GM18867 (cell line): ENCODE data around the gene GPANK1.

Experiments used
- ATAC-seq: cut with Tn5 transposase; IDR thresholded peaks from one replicate; pipeline ENCODE4 v1.9.1; 2021; ENCODE audit warnings: mild to moderate bottlenecking, moderate library complexity; ENCODE audit not compliant: unreplicated experiment

GPANK1 gene

GRCh38 chr6:31691564-31692108 lies 26.8 kb upstream of the GPANK1 start:
- ATAC-seq, result no peak

DNA sequence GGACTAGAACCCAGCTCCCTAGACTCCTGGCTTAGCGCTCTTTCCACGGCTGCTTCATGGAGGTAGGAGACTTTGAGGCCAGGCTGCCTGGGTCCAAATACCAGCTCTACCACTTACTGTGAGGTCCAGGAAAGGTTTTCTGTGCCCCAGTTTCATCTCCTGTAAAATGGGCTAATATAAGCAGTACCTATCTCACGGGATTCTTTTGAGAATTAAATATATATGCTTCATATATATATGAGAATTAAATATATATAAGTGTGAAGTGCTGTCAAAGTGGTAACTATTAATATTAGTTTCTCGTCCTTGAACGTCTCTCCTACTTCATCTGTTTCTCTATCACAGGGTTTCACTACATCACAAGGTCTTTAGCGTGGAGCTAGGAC lies 26.3 kb upstream of the GPANK1 start:
- ATAC-seq, result no peak

DNA sequence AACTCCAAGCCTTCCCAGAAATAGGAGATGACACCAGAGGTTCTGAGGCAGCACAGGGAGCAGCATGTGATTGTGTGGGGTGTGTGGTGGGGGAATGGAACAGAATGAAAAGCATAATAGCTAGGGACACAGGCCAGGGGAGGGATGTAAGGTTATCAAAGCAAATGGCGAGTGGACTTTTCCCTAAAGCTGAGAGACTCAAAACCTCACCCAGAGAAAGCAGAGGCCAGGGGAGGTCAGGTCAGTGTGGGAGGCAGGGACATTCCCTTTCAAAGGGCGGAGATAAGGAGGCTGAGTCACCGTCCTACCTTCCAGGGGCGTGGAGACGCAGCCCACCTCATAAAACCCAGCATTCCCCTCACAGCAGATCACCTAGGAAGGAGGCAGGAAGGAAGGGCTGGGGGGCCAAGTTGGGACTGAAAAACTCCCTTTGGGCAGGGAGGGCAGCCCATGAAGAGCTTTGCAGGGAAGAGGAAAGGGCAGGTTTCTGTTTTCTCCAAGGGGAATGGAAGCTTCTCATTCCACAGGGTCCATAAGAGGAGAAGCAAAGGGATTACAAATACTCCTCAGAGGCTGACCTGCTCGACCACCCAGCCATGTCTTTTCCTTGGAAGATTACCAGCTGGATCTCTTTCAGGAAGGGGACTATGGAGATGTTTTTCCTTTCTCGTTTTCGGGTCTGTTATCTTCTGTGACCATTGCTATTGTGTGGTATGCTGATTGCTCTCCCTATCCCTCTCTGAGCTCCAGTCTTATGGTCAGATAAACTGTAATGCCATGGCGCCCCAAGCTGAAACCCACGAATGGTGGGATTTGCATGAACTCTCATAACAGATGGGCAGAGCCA lies 25.7 kb upstream of the GPANK1 start:
- ATAC-seq, result no peak

GRCh38 chr6:31689249-31690110 lies 24.7 kb upstream of the GPANK1 start:
- ATAC-seq, result no peak

DNA sequence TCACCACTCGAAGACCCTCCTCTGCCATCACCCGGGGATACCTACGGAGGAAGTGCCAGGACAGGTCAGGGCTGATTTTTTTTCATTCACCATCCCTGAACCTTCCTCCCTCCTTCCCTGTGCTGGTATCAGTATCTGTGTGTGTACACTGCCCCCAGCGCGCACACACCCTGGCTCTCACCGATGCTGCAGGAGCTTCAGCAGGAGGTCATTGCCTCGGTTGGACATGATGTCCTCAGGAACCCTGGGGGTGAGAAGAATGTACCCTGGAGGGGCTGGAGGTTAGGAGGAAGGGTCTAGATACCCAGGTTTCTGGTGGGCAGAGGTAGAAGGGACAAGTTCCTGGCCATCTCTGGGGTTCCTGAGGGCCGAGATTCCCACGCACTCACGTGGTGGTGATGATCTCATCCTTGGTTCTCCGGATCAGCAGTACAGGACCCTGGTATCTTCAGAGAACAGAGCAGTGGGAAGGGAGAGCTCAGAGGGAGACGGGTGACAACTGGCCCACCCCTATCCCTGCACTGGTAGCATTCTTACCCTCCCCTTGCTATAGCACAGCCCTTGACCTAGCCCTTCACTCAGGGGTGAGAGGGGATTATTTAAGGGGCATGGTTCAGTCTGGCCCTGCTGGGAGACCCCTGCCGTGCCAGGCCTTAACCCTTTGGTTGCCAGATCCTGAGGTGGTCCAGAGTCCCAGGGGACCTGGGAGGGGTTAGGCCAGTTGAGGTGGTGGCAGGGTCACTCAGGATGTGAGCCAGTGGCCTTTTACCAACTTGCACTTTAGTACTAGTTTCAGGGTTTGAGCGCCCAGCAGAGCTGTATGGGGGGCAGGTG lies 23.3 kb upstream of the GPANK1 start:
- no peak for ATAC-seq

DNA sequence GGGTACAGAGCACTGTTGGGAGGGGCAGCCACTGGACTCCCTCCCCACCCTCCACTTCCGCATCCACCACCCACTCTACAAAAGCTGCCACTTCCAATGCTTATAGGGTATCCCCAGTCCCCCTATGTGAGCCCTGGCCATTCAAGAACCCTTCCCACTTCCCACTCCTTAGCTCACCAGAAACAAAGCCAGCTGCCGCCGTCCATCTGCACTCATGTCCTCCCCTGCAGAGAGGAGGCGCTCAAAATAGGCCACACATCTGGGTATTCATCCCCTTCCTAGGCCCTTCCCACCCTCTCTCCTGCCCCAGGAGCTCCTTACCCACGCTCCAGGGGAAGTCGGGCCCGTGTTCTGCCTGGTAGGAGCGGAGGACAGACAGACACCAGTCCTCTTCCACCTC lies 22.5 kb upstream of the GPANK1 start:
- ATAC-seq, result no peak

- no peak for ATAC-seq
These were observed 21.7 kb upstream of the GPANK1 start for GRCh38 chr6:31686483-31686882.

- no peak for ATAC-seq
These were observed 18.8 kb upstream of the GPANK1 start for GRCh38 chr6:31683591-31683990.

- ATAC-seq, result no peak
These were observed 16.4 kb upstream of the GPANK1 start for GRCh38 chr6:31681135-31681671.

DNA sequence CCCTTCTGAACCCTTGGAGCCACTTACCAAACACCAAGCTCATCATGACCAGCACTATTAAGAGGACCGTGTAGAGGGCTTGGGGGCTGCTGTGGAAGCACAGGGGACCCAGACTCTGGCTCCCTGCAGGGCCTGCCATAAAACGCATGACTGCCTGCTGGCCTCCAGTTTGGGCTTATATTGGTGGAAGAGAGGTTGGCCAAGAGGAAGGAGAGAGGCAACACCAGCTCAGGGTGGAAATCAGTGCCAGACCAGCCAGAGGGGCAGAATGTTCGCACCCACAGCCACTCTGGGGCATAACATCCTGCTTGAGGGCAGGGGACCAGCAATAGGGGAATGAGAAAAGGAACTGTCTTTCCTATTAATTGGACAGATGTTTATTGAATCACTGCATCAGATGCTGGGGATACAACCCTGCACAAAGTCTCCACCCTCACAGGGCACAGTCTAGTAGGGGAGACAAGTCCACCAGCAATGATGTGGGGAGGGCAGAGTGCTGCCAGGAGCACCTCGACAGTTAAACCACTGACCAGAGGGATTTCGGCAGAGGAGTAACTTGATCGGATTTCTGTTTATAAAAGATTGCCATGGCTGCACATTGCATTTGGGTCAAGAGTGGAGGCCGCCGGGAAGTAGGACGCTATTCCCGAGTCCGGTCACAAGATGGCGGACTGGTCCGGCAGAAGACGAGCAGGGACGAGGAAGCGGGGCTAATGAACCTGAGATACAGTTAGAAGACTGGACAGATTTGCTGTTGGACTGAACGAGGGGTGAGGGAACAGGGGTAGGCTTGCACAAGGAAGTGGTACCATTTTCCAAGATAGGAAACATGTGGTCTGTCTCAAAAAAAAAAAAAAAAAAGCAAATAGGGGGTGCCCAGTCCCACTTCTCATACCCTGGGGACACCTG lies 15.7 kb upstream of the GPANK1 start, which contains the start of gene LY6G5C:
LY6G5C (minus strand) TSS at position 842 of the 909 bp plus-strand sequence; CDS start at position 148, 694 bp downstream.
- ATAC-seq, result peak; percentile 42

DNA sequence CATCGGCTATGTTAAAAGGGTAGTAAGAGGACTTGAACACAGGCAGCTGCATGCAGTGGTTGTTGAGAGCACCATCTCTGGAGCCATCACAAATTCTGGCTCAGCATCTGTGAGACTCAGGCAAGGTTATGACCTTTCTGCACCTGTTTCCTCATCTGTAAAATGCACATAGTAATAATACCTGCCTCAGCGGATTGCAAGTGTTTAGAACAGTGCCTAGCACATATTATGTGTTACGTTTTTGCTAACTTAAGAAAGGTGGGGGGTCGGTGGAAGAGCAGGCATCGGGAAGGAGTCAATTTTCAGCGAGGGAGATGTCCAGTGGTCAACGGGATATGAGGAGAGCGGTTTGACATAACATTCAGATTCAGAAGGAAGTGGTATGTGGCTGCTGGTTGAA lies 13.2 kb upstream of the GPANK1 start:
- ATAC-seq, result no peak

DNA sequence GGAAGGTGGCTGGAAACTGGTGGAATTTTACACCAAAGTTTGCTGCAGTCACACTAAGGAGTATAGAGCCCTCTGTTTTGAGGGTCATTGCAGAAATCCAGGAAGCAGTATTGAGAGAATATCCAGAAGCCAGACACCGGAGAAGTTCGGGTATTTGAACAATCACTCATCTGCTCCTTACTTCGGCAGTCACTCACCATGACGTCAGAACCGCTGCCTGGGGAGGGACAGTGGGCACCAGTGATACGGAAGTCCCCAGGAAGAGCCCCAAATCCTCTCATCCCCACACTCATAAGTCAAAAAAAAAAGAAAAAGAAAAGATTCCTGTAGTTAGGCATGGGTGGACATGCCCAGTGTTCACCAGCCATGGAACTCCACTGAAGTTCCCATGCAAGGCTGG lies 12.1 kb upstream of the GPANK1 start:
- ATAC-seq, result no peak

DNA sequence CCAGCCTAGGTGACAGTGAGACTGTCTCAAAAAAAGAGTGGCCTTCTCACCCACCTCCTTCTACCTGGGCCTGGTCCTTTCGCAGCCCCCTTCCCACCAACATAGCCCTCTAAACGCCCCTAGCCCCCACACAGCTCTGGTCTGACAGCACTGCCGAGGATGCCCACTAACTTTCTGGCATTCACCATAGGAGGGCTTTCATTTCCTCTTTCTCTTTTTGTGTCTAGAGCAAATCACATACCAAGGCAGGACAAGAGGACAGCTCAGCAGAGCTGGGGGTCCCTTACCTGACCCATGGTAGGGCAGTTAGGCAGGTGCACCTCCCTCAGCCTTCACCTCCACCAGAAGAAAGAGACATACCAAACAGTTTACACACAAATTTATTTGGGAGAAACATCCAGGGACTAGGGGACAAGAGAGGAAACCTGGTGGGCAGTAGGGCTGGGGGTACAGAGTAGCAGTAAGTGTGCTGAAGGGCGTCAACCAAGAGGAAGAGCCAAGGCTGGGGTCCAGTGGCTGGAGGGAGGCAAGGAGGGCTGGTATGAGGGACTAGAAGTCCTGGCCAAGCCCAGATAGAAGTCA lies 11.6 kb upstream of the GPANK1 start:
- ATAC-seq, result no peak

- no peak for ATAC-seq
These were observed 4.9 kb upstream of the GPANK1 start, which contains the start of gene LY6G5B for GRCh38 chr6:31669676-31670075. Gene LY6G5B, plus strand, starts transcription at chr6:31669976. Its CDS starts 975 bp downstream, at chr6:31670951.

- no peak for ATAC-seq
These were observed 1.7 kb upstream of the GPANK1 start for GRCh38 chr6:31666337-31666965.

- ATAC-seq, result peak; percentile 85
These were observed 922 bp upstream of the GPANK1 start, which contains the start of gene CSNK2B for GRCh38 chr6:31665501-31666336. Gene CSNK2B, plus strand, starts transcription at chr6:31666080. Its CDS starts 752 bp downstream, at chr6:31666832.
